Stimulated activated effector memory CD8-positive, alpha-beta T cell treated with anti-CD3 and anti-CD28 coated beads, Interleukin-12 subunit alpha, Interleukin-12 subunit beta, amount 100 ng/mL, for 72 hours (primary cell): Measurements from ENCODE around the gene GOSR1.
A peak's percentile ranks its signal among the peaks of the same experiment; 100 is the strongest.
"Not testable (repeated sequence)": the region's sequence is repeated elsewhere in the genome, so short reads cannot be mapped to it uniquely, and the experiment has no call there.

Experiments
- ATAC-seq: fragments of 150-1000 bp; cut with Tn5 transposase; 2 replicates; pipeline ENCODE4 v1.10.0; 2021
- DNase-seq, 2 donors: peaks; one replicate each; pipeline ENCODE4 v3.0.0; 2021 to 2022; ENCODE audit warnings: low spot score in 2 of 2
- H3K27ac Mint-ChIP-seq: one replicate; pipeline ENCODE4 v1.8.0; 2022; ENCODE audit warnings: mild to moderate bottlenecking, mixed read lengths
- H3K36me3 Mint-ChIP-seq: one replicate; pipeline ENCODE4 v1.8.0; 2022; ENCODE audit warnings: mild to moderate bottlenecking, mixed read lengths
- H3K4me1 Mint-ChIP-seq: one replicate; pipeline ENCODE4 v1.8.0; 2022; ENCODE audit warnings: mixed read lengths
- H3K4me3 Mint-ChIP-seq: one replicate; pipeline ENCODE4 v1.8.0; 2022; ENCODE audit warnings: mild to moderate bottlenecking, mixed read lengths
- H3K9me3 Mint-ChIP-seq: one replicate; pipeline ENCODE4 v1.8.0; 2022; ENCODE audit warnings: mixed read lengths

Gene GOSR1

DNA sequence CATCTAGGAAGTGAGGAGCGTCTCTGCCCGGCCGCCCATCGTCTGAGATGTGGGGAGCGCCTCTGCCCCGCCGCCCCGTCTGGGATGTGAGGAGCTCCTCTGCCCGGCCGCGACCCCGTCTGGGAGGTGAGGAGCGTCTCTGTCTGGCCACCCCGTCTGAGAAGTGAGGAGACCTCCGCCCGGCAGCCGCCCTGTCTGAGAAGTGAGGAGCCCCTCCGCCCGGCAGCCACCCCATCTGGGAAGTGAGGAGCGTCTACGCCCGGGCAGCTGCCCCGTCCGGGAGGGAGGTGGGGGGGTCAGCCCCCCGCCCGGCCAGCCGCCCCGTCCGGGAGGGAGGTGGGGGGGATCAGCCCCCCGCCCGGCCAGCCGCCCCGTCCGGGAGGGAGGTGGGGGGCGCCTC, 46.0 kb downstream of the GOSR1 start:
- H3K36me3 Mint-ChIP-seq: peaks cover 58% of the 10 kb centered on the region
- DNase-seq, H3K4me3 Mint-ChIP-seq, H3K4me1 Mint-ChIP-seq, H3K9me3 Mint-ChIP-seq, ATAC-seq, H3K27ac Mint-ChIP-seq: not testable (repeated sequence)

GRCh38 chr17:30524847-30525246, 47.6 kb downstream of the GOSR1 start:
- DNase-seq: no peak
- Mint-ChIP-seq H3K4me3 (no peak overlapping the region), H3K4me1 (no peaks in the 10 kb centered on the region), H3K9me3 (no peaks in the 10 kb centered on the region), H3K36me3 (peaks cover 45% of the 10 kb centered on the region), H3K27ac (no peak overlapping the region)
- ATAC-seq: no peak

- DNase-seq: no peak
- H3K4me1 Mint-ChIP-seq: no peaks in the 10 kb centered on the region
- peaks cover 30% of the 10 kb centered on the region for H3K36me3 Mint-ChIP-seq
- H3K27ac Mint-ChIP-seq: no peak overlapping the region
- H3K4me3 Mint-ChIP-seq: no peak overlapping the region
- no peaks in the 10 kb centered on the region for H3K9me3 Mint-ChIP-seq
- no peak for ATAC-seq
Observed at GRCh38 chr17:30526401-30526800, 49.2 kb downstream of the GOSR1 start.

DNA sequence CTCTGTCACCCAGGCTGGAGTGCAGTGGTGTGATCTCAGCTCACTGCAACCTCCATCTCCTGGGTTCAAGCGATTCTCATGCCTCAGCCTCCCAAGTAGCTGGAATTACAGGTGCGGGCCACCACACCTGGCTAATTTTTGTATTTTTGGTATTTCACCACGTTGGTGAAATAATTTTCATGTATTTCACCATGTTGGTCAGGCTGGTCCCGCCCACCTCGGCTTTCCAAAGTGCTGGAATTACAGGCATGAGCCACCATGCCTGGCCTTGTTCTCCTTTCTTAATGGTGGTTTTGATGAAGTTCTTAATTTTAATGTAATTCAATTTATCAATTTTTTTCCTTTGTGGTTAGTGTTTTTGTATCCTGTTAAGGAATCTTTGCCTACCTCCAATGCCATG, 51.5 kb downstream of the GOSR1 start:
- not testable (repeated sequence) for H3K4me1 Mint-ChIP-seq, H3K9me3 Mint-ChIP-seq, ATAC-seq, H3K4me3 Mint-ChIP-seq, H3K36me3 Mint-ChIP-seq, H3K27ac Mint-ChIP-seq, DNase-seq

GRCh38 chr17:30530346-30531025, 53.3 kb downstream of the GOSR1 start:
- peaks cover 4% of the 10 kb centered on the region for H3K36me3 Mint-ChIP-seq
- H3K4me3 Mint-ChIP-seq: no peak overlapping the region
- no peaks in the 10 kb centered on the region for H3K9me3 Mint-ChIP-seq
- H3K4me1 Mint-ChIP-seq: no peaks in the 10 kb centered on the region
- DNase-seq (no peak), ATAC-seq (peak; percentile 8)
- no peak overlapping the region for H3K27ac Mint-ChIP-seq

GRCh38 chr17:30532871-30533270, 55.7 kb downstream of the GOSR1 start:
- H3K9me3 Mint-ChIP-seq: no peaks in the 10 kb centered on the region
- H3K36me3 Mint-ChIP-seq: peaks cover 4% of the 10 kb centered on the region
- H3K4me3 Mint-ChIP-seq: no peak overlapping the region
- ATAC-seq (no peak), DNase-seq (no peak)
- no peaks in the 10 kb centered on the region for H3K4me1 Mint-ChIP-seq
- no peak overlapping the region for H3K27ac Mint-ChIP-seq

DNA sequence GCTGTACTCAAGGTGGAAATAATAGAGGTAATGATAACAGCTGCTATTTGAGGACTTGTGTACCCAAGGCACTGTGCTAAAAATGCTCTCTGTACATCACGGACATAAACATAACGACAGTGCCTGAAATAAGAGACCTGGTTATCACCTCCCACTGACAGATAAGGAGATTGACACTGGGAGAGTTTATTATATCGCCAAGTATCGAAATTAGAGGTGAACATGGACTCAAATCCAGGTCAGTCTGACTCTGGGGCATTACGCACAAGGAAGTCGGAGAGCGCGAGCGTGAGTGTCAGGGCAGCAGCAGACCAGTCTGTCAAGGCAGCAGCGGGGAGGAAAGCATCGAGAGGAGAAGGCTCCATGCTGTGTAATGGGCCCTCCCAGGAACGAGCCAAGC, 57.1 kb downstream of the GOSR1 start:
- Mint-ChIP-seq H3K4me1 (no peaks in the 10 kb centered on the region), H3K9me3 (no peaks in the 10 kb centered on the region), H3K36me3 (peaks cover 4% of the 10 kb centered on the region), H3K4me3 (no peak overlapping the region), H3K27ac (no peak overlapping the region)
- ATAC-seq: no peak
- no peak for DNase-seq

- H3K27ac Mint-ChIP-seq: no peak overlapping the region
- H3K9me3 Mint-ChIP-seq: no peaks in the 10 kb centered on the region
- H3K4me3 Mint-ChIP-seq: no peak overlapping the region
- ATAC-seq (peak; percentile 36), DNase-seq (no peak)
- H3K36me3 Mint-ChIP-seq: peaks cover 4% of the 10 kb centered on the region
- H3K4me1 Mint-ChIP-seq: no peaks in the 10 kb centered on the region
Observed at GRCh38 chr17:30534938-30535921, 58.0 kb downstream of the GOSR1 start.

DNA sequence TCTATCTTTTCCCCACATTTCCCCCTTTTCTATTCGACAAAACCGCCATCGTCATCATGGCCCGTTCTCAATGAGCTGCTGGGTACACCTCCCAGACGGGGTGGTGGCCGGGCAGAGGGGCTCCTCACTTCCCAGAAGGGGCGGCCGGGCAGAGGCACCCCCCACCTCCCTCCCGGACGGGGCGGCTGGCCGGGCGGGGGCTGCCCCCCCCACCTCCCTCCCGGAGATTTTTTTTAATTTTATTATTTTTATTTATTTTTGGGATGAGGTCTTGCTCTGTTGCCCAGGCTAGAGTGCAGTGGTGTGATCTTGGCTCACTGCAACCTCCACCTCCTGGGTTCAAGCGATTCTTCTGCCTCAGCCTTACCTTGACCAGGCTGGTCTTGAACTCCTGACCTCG, 59.6 kb downstream of the GOSR1 start:
- not testable (repeated sequence) for DNase-seq, H3K4me3 Mint-ChIP-seq, H3K9me3 Mint-ChIP-seq, H3K36me3 Mint-ChIP-seq, H3K27ac Mint-ChIP-seq, ATAC-seq, H3K4me1 Mint-ChIP-seq

DNA sequence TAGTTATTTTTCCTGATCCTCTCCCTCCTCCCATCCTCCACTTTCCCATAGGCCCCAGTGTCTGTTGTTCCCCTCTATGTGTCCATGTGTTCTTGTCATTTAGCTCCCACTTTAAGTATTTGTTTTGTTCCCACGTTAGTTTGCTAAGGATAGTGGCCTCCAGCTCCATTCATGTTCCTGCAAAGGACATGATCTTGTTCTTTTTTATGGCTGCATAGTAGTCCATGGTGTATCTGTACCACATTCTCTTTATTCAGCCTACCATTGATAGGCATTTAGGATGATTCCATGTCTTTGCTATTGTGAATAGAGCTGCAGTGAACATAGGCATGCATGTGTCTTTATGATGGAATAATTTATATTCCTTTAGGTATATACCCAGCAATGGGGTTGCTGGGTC, 60.5 kb downstream of the GOSR1 start:
- not testable (repeated sequence) for DNase-seq, H3K36me3 Mint-ChIP-seq, H3K27ac Mint-ChIP-seq, ATAC-seq, H3K4me3 Mint-ChIP-seq, H3K9me3 Mint-ChIP-seq, H3K4me1 Mint-ChIP-seq

GRCh38 chr17:30541802-30542201, 64.6 kb downstream of the GOSR1 start:
- no peak overlapping the region for H3K27ac Mint-ChIP-seq
- ATAC-seq: no peak
- no peaks in the 10 kb centered on the region for H3K36me3 Mint-ChIP-seq
- H3K9me3 Mint-ChIP-seq: no peaks in the 10 kb centered on the region
- no peak overlapping the region for H3K4me3 Mint-ChIP-seq
- H3K4me1 Mint-ChIP-seq: no peaks in the 10 kb centered on the region
- DNase-seq: no peak

GRCh38 chr17:30543456-30543855, 66.2 kb downstream of the GOSR1 start:
- ATAC-seq (no peak), DNase-seq (no peak)
- Mint-ChIP-seq H3K9me3 (no peaks in the 10 kb centered on the region), H3K4me1 (no peaks in the 10 kb centered on the region), H3K4me3 (no peak overlapping the region), H3K36me3 (no peaks in the 10 kb centered on the region), H3K27ac (no peak overlapping the region)

- no peak overlapping the region for H3K4me3 Mint-ChIP-seq
- H3K4me1 Mint-ChIP-seq: no peaks in the 10 kb centered on the region
- DNase-seq (no peak), ATAC-seq (no peak)
- no peak overlapping the region for H3K27ac Mint-ChIP-seq
- H3K36me3 Mint-ChIP-seq: no peaks in the 10 kb centered on the region
- no peaks in the 10 kb centered on the region for H3K9me3 Mint-ChIP-seq
Observed at GRCh38 chr17:30545024-30545423, 67.8 kb downstream of the GOSR1 start.

DNA sequence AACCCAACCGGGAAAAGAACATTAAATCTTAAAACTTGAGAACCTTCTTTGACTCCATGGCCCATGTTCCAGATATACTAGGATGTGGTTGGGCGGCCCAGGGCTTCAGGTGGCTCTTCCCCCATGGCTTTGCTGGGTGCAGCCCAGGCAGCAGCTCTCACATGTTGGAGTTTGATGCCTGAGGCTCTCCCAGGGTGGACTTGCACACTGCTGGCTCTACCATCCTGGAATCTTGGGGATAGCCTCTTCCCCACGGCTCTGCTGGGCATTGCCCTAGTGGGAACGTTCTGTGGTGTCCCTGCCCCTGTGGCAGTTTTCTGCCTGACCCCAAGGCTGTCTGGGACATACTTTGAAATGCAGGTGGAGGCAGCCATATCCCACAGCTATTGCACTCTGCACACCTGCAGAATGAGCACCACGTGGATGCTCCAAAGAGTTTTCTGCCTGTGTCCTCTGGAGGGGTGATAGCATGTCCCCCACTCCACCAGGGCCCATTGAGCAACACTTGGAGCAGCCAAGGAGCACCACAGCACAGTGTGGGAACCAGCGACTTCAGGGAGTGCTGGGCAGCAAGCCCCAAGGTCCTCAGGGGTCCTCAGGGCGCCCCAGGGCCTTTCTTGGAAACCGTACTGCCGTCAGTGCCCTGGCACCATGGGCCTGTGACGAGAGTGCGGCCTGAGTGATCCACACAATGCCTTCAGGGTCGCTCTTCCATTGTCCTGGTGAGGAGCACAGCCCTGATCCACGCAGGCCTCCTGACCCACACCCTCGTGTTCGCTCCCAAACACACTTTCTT, 70.8 kb downstream of the GOSR1 start:
- no peak overlapping the region for H3K27ac Mint-ChIP-seq
- H3K4me1 Mint-ChIP-seq: peaks cover 8% of the 10 kb centered on the region

GRCh38 chr17:30549181-30549580, 72.0 kb downstream of the GOSR1 start:
- H3K27ac Mint-ChIP-seq, H3K4me1 Mint-ChIP-seq, ATAC-seq, H3K4me3 Mint-ChIP-seq, H3K36me3 Mint-ChIP-seq, H3K9me3 Mint-ChIP-seq, DNase-seq: not testable (repeated sequence)

More for the DNA sequence above, 70.8 kb downstream of the GOSR1 start:
- no peaks in the 10 kb centered on the region for H3K36me3 Mint-ChIP-seq
- no peak for ATAC-seq
- no peak overlapping the region for H3K4me3 Mint-ChIP-seq
- no peak for DNase-seq
- H3K9me3 Mint-ChIP-seq: no peaks in the 10 kb centered on the region
